Activated naive CD8-positive, alpha-beta T cell treated with anti-CD3 and anti-CD28 coated beads, Interleukin-2, amount 50 U/mL, for 16 hours (primary cell): ENCODE results near the gene ZNF629.

Experiments used
- DNase-seq: peaks from one replicate; pipeline ENCODE4 v3.0.0-alpha.2; 2020; ENCODE audit warnings: low read depth, low spot score

ZNF629 gene

DNA sequence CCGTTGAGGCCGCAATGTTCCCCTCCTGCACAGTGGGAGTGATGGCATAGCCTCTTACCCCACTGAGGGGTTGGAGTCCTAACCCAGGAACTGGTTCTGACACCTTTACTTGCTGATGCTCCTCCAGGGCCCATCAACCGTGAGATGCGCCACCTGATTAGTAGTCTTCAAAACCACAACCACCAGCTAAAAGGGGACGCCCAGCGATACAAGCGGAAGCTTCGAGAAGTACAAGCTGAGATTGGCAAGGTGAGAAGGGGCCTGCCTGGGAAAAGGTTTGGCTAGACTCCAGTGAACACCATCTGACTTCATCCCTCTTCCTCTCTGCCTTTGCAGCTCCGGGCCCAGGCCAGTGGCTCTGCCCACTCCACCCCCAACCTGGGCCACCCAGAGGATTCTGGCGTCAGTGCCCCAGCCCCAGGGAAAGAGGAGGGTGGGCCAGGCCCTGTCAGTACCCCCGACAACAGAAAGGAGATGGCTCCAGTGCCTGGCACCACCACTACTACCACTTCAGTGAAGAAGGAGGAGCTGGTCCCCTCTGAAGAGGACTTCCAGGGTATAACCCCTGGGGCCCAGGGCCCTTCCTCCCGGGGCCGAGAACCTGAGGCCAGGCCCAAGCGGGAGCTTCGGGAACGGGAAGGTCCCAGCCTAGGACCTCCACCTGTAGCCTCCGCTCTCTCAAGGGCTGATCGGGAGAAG is 19.1 kb downstream of the ZNF629 start:
- DNase-seq, result no peak

DNA sequence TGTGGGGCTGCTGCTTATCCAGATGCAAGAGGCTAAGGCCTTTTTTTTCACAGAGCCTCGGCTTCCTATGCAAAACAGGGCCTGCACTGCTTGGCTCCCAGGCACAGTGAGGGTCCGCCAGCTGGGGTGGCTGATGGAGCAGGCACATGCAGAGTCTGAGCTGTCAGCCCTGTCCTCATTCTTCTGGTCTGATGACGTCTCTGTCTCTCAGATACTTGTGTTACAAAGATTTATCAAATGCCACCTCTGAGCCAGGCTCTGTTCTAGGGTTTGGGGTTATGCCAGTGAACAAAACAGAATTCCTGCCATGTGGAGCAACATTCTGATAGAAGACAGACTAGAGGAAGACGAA is 20.1 kb downstream of the ZNF629 start:
- no peak for DNase-seq

GRCh38 chr16:30766206-30766932 is 20.6 kb downstream of the ZNF629 start:
- DNase-seq, result no peak

DNA sequence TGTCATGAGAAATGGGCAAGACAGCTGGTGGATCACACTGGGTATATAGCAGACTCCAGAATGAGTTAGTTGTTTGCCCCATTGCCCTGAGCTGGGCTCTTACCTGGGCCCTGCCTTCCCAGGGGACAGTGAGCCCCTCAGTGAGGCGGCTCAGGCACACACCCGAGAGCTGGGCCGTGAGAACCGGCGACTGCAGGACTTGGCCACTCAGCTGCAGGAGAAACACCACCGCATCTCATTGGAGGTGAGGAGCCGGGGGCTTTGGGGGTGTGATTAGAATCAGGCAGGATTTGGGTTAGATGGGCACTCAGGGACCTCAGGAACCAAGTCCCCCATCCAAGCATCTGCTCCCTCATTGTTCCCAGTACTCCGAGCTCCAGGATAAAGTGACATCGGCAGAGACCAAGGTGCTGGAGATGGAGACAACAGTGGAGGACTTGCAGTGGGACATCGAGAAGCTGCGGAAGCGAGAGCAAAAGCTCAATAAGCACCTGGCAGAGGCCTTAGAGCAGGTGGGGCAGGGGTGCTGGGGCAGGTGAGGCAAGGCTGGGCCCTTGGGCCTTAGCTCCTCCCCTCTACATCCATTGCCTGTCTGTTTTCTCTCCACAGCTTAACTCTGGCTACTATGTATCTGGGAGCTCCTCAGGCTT is 22.1 kb downstream of the ZNF629 start:
- DNase-seq, result no peak

DNA sequence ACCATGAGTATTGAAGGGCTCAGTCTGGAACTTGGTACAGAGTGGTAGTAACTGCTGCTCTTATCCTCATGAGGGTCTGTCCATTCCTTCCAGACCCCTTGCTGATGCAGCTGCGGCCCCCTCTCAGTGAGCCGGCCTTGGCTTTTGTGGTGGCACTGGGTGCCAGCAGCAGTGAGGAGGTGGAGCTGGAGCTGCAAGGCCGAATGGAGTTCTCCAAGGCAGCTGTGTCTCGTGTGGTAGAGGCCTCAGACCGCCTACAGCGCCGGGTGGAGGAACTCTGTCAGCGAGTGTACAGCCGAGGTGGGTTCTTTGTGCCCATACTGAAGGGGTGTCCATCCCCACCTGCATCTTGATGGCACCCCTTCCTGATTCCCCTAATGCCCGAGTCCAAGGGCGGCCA is 22.9 kb downstream of the ZNF629 start:
- DNase-seq, result no peak

GRCh38 chr16:30762991-30763725 is 23.8 kb downstream of the ZNF629 start:
- no peak for DNase-seq

DNA sequence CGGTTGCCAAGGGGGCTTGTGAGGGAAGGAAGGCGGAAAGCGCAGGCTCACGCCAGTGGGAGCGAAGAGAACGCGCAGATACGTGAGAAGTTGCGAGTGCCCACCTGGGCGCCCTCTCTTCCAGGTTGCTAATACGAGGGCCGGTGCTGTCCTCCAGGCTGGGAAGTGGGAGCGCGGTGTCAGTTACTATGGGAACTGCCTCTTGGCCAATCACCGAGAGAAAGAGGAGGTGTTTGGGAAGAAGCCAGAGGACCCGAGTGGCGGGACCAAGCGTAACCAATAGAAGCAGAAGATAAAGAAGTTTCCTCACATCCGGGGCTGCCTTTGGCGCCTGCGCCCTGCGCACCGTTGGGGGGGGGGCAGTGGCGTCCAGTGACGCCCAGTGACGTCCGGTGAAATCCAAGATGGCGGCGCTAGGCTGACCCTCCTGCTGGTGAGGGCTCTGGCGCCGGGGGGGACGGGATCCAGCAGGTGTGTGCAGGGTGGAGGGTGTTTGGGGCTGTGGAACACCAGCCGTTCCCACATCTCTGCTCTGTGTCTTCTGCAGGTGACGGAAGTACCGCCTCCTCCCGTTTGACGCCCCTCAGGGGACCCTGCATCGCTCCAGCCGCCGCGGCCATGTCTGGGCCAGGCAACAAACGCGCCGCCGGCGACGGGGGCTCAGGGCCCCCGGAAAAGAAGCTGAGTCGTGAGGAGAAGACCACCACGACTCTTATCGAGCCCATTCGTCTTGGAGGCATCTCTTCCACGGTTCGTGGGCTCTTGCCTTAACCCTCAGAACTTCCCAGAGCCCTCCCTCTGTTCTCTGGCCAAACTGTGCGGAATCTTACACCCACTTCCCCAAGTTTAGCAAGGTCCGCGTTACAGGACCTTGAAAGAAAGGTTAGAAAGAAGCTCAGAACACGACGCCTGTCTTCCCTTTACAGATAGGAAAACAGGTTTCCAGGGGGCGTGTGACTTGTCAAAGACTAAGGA is 24.8 kb downstream of the ZNF629 start, which contains the start of the genes CFAP119 and RNF40:
Gene CFAP119 (minus strand): TSS at position 135 of the 975 bp plus-strand sequence. CDS start 314 bp downstream, outside the sequence.
Gene RNF40 (plus strand): TSS at position 395 of the 975 bp plus-strand sequence. CDS start 224 bp downstream, at position 619.
- DNase-seq, result peak; percentile 78

- no peak for DNase-seq
Observed at GRCh38 chr16:30761427-30761927, 25.5 kb downstream of the ZNF629 start.

DNA sequence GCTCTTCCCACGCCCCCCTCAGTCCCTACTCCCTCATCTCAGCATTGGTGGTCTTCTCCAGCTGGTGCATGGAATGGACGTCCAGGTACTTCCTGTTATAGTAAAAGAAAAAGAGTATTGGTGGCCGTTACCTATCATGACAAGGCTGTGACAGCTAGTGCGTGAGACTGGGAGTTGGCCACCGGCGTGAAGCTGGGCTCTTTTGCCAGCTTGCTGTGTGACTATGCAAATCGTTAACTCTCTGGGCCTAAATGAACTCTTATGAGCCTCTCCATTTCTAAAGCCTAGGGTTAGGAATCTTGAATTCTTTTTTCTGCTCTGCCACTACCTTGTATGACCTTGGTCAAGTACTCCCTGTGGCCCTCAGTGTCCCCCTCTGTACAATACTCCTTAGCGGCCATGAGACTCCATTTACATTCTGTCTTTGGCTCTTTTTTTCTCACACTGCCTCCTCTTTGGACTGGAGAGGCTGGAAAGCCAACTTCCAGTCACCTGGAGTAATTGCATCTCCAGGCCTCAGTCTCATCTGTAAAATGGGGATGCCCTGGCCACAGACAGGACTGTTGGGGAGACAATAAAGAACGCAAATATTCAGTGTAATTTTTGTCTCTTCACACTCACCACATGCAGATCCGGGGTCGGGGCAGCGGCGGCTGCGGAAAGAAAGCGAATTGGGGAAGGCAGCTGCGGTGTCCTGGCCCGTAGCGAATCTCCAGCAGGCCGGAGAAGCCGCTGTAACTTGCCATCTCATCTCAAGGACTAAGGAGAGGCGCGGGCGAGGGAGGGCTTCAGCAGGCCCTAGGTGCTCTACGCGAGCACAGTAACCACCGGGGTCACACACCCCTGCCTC is 26.2 kb downstream of the ZNF629 start:
- DNase-seq, result no peak

DNA sequence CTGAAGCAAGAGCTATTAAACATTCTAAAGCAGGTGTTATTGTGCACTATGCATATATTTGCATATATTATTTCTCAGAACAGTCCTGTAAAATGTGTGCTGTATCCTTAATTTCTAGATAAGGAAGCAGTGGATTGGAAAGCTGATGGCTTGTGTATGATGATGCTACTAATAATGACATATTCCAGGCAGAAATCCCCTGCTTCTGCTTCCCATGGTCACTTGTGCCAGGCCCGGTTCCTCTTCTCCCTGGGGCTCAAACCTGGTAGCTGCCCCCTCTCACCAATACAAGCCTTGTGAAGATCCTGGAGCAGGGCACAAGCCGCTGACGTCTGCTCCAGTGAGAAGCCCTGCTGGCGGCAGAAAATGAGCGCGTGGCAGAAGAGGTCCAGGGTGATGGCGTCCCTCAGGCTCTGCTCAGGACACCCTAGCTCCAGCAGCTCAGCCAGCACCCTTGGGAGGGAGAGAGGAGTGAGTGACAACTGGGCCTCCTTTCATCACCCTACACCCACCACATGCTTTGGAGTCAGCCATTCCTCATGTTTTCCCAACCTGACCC is 26.9 kb downstream of the ZNF629 start:
- DNase-seq, result no peak

GRCh38 chr16:30758988-30759491 is 28.0 kb downstream of the ZNF629 start:
- DNase-seq, result no peak

DNA sequence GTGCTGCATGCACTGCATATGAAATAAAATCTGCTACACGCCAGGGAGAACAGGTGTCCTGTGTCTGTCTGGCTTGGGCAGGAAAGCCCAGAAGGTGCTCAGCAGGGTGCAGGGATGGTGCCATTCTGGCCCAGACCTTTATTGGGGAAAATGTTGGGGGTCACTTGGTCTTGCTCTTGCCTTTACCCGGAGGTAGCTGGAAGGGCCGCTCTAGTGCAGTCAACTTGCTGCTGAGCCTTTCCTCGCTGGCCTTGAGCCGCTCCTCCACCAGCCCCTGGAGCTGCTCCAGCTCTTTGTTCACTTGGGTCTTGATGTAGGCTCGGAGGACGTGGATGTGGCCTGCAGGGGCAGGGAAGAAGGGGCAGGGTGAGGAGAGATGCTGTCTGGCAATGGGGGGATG is 29.7 kb downstream of the ZNF629 start:
- DNase-seq, result no peak

GRCh38 chr16:30756781-30757100 is 30.3 kb downstream of the ZNF629 start:
- DNase-seq, result no peak

- DNase-seq, result no peak
Observed at GRCh38 chr16:30755955-30756780, 30.8 kb downstream of the ZNF629 start.

DNA sequence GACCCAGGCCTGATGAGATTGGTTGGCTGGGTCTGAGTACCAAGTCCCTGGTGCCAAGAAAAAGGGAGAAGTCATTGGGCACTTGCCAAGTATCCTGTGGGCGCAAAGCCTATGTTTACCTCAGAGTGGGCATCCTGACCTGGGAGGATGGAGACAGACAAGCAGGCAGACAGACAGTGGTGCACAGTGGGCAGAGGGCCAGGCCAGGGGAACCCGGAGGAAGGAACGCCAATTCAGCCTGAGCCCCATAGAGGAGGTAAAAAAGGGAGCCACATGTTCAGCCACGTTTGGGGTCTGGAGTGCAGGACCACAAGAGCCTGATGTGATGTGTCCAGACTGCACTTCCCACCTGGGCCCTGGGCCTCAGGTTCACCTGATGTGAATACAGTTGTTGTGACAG is 33.4 kb downstream of the ZNF629 start:
- DNase-seq, result no peak

- DNase-seq, result no peak
Observed at GRCh38 chr16:30750876-30751465, 36.0 kb downstream of the ZNF629 start.

DNA sequence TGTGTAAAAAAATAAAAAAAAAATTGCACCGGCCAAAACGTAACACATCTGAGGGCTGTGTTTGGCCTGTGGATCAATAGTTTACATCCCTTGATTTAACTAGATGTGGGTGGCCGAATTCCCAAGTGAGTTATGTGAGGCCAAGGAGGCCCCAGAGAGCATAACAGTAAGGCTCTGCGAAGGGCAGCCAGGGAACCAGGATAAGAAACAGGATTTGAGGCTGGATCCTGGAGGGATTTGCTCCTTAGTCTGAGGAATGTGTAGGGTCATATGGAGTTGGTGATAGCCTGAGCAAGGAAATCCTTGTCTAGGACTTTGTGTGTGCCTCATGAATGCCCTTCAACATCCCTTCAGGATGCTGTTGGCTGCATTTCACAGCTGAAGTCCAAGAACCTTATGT is 36.8 kb downstream of the ZNF629 start:
- DNase-seq, result no peak
